Suprapubic skin (tissue), 4 donors: ENCODE results near the gene MRRF.

ENCODE experiments used
- EP300 ChIP-seq: sonication (generic); formaldehyde crosslinking; IDR thresholded peaks from one replicate; pipeline ENCODE4 v1.6.1; 2017; ENCODE audit warnings: antibody characterized with exemption
- POLR2A ChIP-seq, 2 donors: fragments of 450-650 bp; IDR thresholded peaks; one replicate each; pipeline ENCODE4 v1.6.1; 2017; ENCODE audit warnings: antibody characterized with exemption in 2 of 2, mild to moderate bottlenecking in 2 of 2, moderate library complexity in 2 of 2
- POLR2AphosphoS5 ChIP-seq, 3 donors: sonication (generic); formaldehyde crosslinking; IDR thresholded peaks; one replicate each; pipeline ENCODE4 v1.6.1; 2017; ENCODE audit warnings: antibody characterized with exemption in 3 of 3
- TF ChIP-seq, protein P1 (sequence below), 2 donors: fragments of 200-600 bp in 1 of 2; fragments of 450-650 bp in 1 of 2; sonication (generic) in 1 of 2; IDR thresholded peaks; one replicate each; pipeline ENCODE4 v1.5.1; 2016 to 2019; ENCODE audit warnings: antibody characterized with exemption in 2 of 2, mild to moderate bottlenecking in 1 of 2, moderate library complexity in 1 of 2

DNA sequence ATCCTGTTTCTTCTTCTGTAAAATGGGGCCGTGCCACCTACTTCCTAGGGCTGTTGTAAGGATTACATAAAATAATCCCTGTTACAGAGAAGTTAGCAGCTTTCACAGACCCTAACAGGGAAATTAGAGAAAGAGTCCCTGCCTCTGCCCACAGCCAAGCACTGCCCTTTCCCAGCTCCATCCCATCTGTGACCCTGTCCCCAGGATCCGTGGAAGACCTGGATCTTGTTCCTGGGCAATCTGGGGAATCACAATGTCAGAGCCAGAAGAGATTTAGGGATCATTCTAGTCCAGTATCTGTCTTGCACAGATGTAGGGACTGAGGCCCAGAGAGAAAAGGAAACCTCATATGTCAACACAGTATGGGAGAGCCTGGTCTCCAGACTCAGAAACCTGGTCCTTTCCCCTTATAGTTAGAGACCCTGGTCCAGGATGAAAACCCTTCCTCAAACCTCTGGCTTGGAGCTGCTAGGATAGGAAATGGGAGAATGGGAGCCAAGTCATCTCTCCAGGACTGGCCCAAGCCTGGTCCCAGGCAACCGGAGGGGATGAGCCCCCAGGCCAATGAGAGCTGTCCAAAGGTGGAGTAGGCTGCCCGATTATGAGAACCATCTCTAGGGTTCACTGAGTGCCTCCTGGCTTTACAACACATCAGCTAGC lies 48.4 kb upstream of the MRRF start:
- no peak for TF ChIP-seq POLR2A (IDR thresholded peaks at IDR 0.05)
- no peak for TF ChIP-seq POLR2AphosphoS5 (IDR thresholded peaks at IDR 0.05)
- TF ChIP-seq, protein P1, sequence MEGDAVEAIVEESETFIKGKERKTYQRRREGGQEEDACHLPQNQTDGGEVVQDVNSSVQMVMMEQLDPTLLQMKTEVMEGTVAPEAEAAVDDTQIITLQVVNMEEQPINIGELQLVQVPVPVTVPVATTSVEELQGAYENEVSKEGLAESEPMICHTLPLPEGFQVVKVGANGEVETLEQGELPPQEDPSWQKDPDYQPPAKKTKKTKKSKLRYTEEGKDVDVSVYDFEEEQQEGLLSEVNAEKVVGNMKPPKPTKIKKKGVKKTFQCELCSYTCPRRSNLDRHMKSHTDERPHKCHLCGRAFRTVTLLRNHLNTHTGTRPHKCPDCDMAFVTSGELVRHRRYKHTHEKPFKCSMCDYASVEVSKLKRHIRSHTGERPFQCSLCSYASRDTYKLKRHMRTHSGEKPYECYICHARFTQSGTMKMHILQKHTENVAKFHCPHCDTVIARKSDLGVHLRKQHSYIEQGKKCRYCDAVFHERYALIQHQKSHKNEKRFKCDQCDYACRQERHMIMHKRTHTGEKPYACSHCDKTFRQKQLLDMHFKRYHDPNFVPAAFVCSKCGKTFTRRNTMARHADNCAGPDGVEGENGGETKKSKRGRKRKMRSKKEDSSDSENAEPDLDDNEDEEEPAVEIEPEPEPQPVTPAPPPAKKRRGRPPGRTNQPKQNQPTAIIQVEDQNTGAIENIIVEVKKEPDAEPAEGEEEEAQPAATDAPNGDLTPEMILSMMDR (IDR thresholded peaks at IDR 0.05), result no peak
- no peak for TF ChIP-seq EP300
